ENCODE data around the gene ZNF414. TPM values are rescaled to one million over a fixed set of nuclear protein-coding genes. Genes with fewer than 3 reads are reported as not detected.
A peak's percentile ranks its signal among the peaks of the same experiment; 100 is the strongest.

The ZNF414 gene
- total and polyA plus RNA-seq, 8 donors = 15.4 to 32.4 (median 18.6) TPM

- peak overlapping the region; percentile 57 to 59 for H3K4me3 ChIP-seq
- peak; percentile 69 to 96 (median 78) for DNase-seq
- H3K9me3 ChIP-seq = no peaks in the 10 kb centered on the region
- TF ChIP-seq CTCF (IDR thresholded peaks at IDR 0.05) = peak; percentile 84 to 93
- intact Hi-C loops (cut with DNase I) = no loop called here
- H3K4me1 ChIP-seq = peaks cover 0 to 51% of the 10 kb centered on the region in 2 donors
- no peaks in the 10 kb centered on the region for H3K27me3 ChIP-seq
- H3K36me3 ChIP-seq = peaks cover 0 to 5% of the 10 kb centered on the region in 2 donors
- peak; percentile 89 for ATAC-seq
- H3K27ac ChIP-seq = peak overlapping the region in 1 of 2 donors; percentile 85
Measured at GRCh38 chr19:8505680-8506401, 8.1 kb downstream of the ZNF414 start.

GRCh38 chr19:8504919-8505318, 9.0 kb downstream of the ZNF414 start:
- Histone ChIP-seq H3K4me3 (no peak overlapping the region), H3K27ac (peak overlapping the region in 1 of 2 donors; percentile 85), H3K27me3 (no peaks in the 10 kb centered on the region), H3K9me3 (no peaks in the 10 kb centered on the region), H3K36me3 (no peaks in the 10 kb centered on the region), H3K4me1 (peaks cover 0 to 56% of the 10 kb centered on the region in 2 donors)
- ATAC-seq (no peak), DNase-seq (no peak)
- TF ChIP-seq CTCF (IDR thresholded peaks at IDR 0.05) = no peak
- intact Hi-C loops (cut with DNase I) = loop anchor here in 1 of 2 donors (5.0 kb wide), 1 partner anchor 148 kb away; no protein-coding TSS in a partner anchor

GRCh38 chr19:8504171-8504570, 9.8 kb downstream of the ZNF414 start:
- DNase-seq (no peak), ATAC-seq (no peak)
- intact Hi-C loops (cut with DNase I) = loop anchor here in 1 of 2 donors (5.0 kb wide), 1 partner anchor 147 kb away; no protein-coding TSS in a partner anchor
- Histone ChIP-seq H3K27ac (peak overlapping the region in 1 of 2 donors; percentile 85), H3K36me3 (peaks cover 0 to under 1% of the 10 kb centered on the region in 2 donors), H3K4me1 (peaks cover 0 to 63% of the 10 kb centered on the region in 2 donors), H3K4me3 (no peak overlapping the region), H3K27me3 (no peaks in the 10 kb centered on the region), H3K9me3 (no peaks in the 10 kb centered on the region)
- TF ChIP-seq CTCF (IDR thresholded peaks at IDR 0.05) = no peak

GRCh38 chr19:8503510-8503909, 10.5 kb downstream of the ZNF414 start:
- intact Hi-C loops (cut with DNase I) = loop anchor here in 1 of 2 donors (5.0 kb wide), 1 partner anchor 146 kb away; no protein-coding TSS in a partner anchor
- Histone ChIP-seq H3K27me3 (no peaks in the 10 kb centered on the region), H3K9me3 (no peaks in the 10 kb centered on the region), H3K36me3 (peaks cover 0 to 7% of the 10 kb centered on the region in 2 donors), H3K4me1 (peaks cover 0 to 70% of the 10 kb centered on the region in 2 donors), H3K27ac (peak overlapping the region in 1 of 2 donors; percentile 85), H3K4me3 (peak overlapping the region in 1 of 2 donors; percentile 44)
- DNase-seq (peak in 2 of 4 donors; percentile 68 to 88), ATAC-seq (peak; percentile 2)
- no peak for TF ChIP-seq CTCF (IDR thresholded peaks at IDR 0.05)

GRCh38 chr19:8501981-8502380, 12.0 kb downstream of the ZNF414 start:
- H3K4me1 ChIP-seq = peaks cover 0 to 85% of the 10 kb centered on the region in 2 donors
- peak overlapping the region in 1 of 2 donors; percentile 85 for H3K27ac ChIP-seq
- peaks cover 0 to 20% of the 10 kb centered on the region in 2 donors for H3K36me3 ChIP-seq
- H3K4me3 ChIP-seq = peak overlapping the region in 1 of 2 donors; percentile 44
- no peak for TF ChIP-seq CTCF (IDR thresholded peaks at IDR 0.05)
- DNase-seq (no peak), ATAC-seq (no peak)
- intact Hi-C loops (cut with DNase I) = loop anchor here in 1 of 2 donors (5.0 kb wide), 1 partner anchor 145 kb away; no protein-coding TSS in a partner anchor
- no peaks in the 10 kb centered on the region for H3K9me3 ChIP-seq
- H3K27me3 ChIP-seq = no peaks in the 10 kb centered on the region
